NCI-H1105 (cell line): ENCODE data around the gene IQCN.

ENCODE experiments used
- DNase-seq: peaks from one replicate; lab custom pipeline; 2025; lab: John Stamatoyannopoulos, UW

The IQCN gene

GRCh38 chr19:18231775-18232174, 42.5 kb downstream of the IQCN start:
- DNase-seq = no peak

- DNase-seq = no peak
Measured at GRCh38 chr19:18230941-18231734, 43.1 kb downstream of the IQCN start.

- no peak for DNase-seq
Measured at GRCh38 chr19:18229915-18230314, 44.3 kb downstream of the IQCN start.

- DNase-seq = no peak
Measured at GRCh38 chr19:18229474-18229873, 44.8 kb downstream of the IQCN start.

- DNase-seq = no peak
Measured at GRCh38 chr19:18227781-18228271, 46.4 kb downstream of the IQCN start.

- DNase-seq = no peak
Measured at GRCh38 chr19:18226956-18227780, 47.1 kb downstream of the IQCN start.

GRCh38 chr19:18225702-18226468, 48.4 kb downstream of the IQCN start, which contains the start of gene PDE4C:
TSS of gene PDE4C (minus strand) at chr19:18226438. CDS start at chr19:18226415, 23 bp downstream.
- no peak for DNase-seq

GRCh38 chr19:18225355-18225701, 48.9 kb downstream of the IQCN start:
- DNase-seq = no peak

- DNase-seq = peak; percentile 98
Measured at GRCh38 chr19:18224525-18225354, 49.5 kb downstream of the IQCN start.

GRCh38 chr19:18223860-18224524, 50.3 kb downstream of the IQCN start:
- DNase-seq = no peak

- no peak for DNase-seq
Measured at GRCh38 chr19:18221815-18222725, 52.2 kb downstream of the IQCN start.

- peak; percentile 51 for DNase-seq
Measured at GRCh38 chr19:18220632-18221275, 53.5 kb downstream of the IQCN start.

- DNase-seq = no peak
Measured at GRCh38 chr19:18219911-18220631, 54.2 kb downstream of the IQCN start.

GRCh38 chr19:18218600-18218999, 55.7 kb downstream of the IQCN start:
- DNase-seq = no peak

- no peak for DNase-seq
Measured at GRCh38 chr19:18218159-18218558, 56.1 kb downstream of the IQCN start.

GRCh38 chr19:18216789-18217188, 57.5 kb downstream of the IQCN start:
- no peak for DNase-seq

GRCh38 chr19:18214779-18215433, 59.3 kb downstream of the IQCN start:
- no peak for DNase-seq

- no peak for DNase-seq
Measured at GRCh38 chr19:18211683-18212082, 62.6 kb downstream of the IQCN start.
